HK-2 (cell line): ENCODE data around the gene EPHB2.
"Not testable (repeated sequence)": the region's sequence is repeated elsewhere in the genome, so short reads cannot be mapped to it uniquely, and the experiment has no call there.

Experiments used
- DNase-seq: peaks from one replicate; pipeline ENCODE4 v3.0.0-alpha.2; 2018; ENCODE audit not compliant: unreplicated experiment

The EPHB2 gene

DNA sequence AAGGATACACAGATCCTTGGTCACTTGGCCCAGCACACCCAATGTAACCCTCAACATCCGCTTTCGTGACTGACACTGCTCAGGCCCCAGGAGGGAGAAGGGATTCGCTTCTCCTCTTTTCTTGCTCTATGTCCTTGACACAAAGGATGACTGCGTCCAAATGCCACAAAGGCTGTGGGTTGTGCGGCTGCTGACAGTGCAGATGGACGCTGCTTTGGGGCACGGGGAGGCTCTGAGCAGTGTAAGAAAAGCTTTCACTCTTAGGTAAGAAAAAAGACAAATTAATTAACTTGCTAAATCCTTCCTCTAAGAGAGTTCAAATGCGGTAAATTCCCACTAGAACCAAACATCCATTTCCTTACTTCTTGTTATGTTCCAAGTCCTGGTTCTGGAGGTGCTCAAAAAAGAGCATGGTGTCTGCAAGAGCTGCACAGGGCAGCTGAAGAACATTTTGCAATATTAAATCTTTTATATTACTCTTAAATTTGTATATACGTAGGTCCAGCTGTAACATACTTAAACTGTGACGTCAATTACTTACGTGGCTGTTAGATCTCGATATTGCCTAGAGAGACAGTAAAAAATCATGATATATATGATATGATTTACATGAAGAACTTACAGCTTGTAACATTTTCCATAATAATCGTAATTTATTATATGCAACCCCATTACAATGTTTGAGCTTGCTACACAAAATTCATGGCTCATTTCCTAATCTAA is 19.4 kb upstream of the EPHB2 start:
- DNase-seq: no peak

DNA sequence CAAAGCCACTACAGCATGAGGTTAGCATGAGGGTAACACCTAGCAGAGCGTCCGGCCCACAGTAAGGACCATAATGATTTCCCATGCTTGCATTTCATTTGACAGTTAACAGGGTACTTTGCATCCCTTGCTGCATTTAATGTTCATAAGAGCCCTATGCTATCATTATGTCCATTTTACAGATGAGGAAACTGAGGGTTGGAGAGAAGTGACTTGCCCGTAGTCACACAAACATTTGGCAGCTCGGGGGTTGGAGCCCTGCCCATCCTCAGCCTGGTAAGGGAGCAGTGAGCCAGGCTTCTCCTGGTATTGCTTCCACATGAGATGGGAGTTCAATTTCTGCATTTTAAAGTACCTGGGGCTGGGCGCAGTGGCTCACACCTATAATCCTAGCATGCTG is 16.5 kb upstream of the EPHB2 start:
- DNase-seq: no peak

DNA sequence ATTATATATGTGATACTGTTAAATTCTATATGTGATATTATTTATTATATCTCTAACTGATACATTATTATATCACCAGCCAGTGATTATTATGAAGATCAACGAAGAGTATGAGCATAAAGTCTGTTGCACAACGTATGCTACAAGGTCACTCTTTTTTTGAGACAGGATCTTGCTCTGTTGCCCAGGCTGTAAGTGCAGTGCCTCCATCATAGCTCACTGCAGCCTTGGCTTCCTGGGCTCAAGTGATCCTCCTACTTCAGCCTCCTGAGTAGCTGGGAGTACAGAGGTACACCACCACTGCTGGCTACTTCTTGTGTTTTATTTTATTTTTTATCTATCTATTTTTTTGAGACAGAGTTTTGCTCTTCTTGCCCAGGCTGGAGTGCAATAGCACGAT is 14.0 kb upstream of the EPHB2 start:
- DNase-seq: no peak

DNA sequence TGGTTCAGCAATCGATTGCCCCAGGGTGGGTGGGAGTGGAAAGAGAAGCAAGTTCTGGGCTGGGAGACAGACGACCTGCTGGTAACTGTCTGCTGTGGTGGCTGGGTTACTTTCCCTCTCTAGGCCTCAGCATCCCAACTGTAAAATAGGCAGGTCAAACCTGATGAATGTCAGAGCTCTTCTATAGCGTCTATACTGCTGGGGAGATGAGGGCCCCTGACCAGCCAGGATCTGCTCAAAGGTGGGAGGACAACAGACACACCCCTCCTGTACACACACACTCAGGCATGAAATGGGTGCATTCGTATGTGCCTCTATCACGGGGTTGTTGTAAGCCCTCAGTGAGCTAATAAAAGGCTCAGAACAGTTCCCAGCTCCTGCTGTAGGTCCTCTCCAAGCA is 12.7 kb upstream of the EPHB2 start:
- DNase-seq: no peak

DNA sequence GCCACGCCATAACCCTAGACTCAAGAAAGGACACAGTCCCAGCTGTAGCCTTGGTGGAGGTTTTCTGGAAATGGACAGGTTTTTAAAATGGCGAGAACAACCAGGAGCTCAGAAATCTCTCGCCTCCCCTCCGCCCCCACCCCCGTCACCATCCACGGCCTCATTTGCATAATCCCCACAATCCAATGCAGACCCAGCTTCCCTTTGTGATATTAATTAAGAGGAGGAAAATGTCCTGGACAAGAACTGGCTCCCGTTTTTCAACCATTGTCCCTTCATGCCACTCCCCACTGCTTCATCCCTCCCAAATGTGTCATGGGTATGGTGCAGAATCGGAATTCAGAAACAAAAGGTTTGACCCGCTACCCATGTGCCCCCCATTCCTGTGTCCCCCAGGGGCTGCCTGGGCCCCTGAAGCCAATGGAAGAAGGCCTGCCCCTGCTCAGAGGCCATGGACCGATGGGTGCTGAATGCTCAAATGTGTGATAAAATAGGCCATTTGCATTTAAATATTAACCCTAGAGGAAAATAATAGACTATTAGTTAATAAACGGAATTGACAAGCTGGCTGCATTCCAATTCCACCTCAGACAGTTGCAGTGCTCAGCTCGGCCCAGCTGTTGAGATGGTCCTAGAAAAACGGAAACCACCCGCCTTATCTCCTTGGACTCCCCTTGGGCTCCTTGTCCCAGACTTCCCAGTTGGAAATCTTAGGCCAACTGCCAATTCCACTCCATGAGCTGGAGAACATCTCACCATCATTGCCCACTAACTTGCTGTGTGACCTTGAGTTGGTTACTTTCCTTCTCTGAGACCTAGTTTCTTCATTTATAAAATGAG is 10.7 kb upstream of the EPHB2 start:
- no peak for DNase-seq

DNA sequence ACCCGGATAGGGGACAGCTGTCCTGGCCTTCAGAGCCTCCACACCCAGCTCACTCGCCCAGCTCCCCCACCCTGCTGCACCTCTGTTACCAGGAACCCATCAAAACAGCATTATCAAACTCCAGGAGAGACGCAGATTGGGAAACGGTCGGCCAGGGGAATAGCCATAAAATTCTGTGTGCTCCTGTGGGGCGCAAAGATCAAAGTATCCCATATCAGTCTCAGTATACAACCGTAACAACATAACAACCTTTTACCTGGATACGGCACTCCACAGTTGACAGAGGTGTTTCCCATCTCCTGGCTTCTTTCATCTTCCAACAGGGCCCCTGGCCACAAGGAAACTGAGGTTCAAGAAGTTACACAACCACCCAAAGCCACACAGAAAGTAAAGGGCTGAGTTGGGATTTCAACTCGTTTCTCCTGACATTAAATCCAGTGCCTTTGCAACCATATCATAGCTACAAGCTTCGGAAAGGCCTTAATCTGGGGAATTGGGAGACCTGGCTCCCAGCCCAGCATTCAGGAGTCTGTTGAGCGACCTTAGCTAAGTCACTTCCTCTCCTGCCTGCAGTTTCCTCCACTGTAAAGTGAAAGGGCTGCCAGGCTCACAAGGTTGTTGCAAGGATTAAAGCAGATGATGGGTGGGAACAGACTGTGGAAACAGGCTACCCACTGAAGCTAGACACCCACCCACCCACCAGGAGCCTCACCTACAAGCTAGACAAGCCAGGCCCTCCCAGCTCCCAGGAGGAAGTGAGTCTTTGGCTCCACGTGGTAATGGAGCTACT is 8.1 kb upstream of the EPHB2 start:
- no peak for DNase-seq

DNA sequence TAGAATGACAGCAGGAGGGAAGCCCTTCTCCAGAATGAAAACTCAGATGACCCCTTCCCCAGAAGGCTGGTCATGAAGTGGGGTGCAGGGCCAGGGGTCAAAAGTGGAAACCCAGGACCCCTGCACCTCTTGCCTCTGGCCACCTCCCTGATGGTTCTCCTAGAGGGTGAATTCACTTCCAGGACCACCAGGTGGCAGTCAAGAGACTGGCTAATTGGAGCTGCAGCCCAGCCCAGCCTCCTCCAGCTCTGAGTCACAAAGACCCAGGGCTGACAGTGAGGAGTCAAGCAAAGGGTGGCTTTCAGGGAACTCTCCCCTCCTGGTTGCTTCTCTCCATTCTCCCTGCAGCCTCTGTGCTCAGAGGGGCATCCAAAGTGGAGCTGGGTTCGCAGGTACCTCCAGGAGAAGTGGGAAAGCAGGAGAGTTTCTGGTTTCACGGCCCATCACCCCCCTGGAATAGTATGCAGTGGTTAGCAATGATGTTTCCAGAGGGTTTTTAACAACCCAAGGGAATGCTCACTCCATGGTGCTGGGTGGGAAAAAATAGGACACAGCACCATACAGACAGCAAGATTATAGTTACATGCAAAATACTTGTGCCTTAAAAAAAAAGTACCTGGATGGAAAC is 6.1 kb upstream of the EPHB2 start:
- peak; percentile 84 for DNase-seq

DNA sequence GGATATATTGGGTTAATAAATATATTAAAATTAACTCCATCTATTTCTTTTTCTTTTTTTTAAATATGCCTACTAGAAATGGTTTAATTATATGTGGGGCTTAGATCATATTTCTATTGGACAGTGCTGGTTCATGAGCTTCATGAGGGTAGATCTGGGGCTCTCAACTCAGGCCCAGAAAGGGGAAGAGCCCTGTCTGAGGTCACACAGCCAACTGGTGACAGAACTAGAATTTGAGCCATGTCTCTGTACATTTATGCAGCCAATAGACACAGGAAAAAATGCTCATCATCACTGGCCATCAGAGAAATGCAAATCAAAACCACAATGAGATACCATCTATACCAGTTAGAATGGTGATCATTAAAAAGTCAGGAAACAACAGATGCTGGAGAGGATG is 5.1 kb upstream of the EPHB2 start:
- no peak for DNase-seq

DNA sequence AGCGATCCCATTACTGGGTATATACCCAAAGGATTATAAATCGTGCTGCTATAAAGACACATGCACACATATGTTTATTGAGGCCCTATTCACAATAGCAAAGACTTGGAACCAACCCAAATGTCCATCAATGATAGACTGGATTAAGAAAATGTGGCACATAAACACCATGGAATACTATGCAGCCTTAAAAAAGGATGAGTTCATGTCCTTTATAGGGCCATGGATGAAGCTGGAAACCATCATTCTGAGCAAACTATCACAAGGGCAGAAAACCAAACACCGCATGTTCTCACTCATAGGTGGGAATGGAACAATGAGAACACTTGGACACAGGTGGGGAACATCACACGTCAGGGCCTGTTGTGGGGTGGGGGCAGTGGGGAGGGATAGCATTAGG is 4.5 kb upstream of the EPHB2 start:
- not testable (repeated sequence) for DNase-seq

DNA sequence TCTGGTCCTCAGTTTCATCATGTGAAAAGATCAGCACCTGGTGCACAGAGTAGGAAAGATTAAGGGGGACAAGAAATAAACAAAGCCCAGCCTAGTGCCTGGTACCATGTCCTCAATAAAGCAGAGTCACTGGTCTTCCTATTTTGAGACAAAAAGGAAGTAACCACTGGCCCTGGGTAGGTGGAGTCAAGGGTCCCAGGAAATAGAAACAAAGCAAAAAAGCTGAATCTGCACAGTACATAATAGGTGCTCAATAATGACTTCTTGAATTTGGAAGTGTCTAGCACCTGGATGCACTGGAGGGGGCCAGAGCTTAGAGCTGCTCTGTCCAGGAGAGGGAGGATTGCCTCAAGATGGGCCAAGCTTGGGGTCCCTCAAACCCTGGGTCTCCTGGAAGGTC is 1.9 kb upstream of the EPHB2 start:
- no peak for DNase-seq

DNA sequence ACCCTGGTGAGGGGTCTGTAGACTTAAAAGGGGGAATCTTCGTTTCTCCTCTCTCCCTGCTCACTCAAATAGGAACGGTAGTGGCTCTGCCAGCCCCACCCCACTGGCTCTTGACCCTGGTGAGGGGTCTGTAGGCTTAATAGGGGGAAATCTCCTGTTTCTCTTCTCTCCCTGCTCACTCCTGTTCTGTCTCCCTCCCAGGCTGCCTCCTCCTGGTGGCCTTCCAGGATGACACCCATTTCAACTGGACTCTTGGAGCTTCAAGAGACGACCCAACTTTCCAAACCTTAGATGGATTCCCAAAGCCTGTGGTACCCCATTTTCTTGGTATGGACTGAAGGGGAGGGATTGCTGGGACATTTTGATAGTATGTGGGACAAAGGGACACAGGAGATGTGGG is 1.4 kb upstream of the EPHB2 start:
- DNase-seq: no peak

DNA sequence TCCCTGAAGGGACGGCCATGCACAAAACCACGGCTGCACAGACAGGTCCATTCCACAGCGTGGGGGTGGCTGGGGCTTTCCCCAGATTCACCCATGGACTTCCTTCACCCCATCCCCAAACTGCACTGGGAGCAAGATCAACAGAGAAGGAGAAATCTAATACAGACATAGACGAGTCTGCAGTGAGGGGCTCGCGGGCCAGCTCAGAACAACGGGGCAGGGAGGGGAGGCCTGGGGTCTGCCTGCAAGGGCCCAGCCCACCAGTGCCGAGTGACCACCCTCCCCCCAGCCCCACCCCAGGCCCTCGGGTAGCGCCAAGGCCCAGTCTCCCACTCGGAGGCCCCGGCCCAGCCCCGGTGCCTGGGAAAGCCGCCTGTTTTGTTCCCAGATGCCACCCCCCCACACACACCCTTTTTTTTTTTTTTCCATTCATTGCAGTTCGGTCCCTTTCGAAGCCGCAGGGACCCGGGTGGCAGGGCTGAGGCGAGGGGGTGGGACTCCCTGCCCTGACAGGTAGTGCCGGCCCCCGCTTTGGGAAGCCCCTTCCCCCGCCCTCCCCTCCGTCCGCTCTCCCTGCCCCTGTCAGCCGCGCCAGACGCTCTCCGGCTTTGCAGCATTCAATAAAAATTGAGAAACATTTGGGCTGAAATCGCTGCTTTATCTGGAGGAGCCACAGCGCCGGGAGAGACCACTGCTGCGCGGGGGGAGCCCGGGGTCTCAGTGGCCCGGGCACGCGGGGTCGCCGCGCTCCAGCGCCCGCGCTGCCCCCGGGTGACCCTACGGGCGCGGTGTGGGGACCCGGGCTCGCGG is 543 bp upstream of the EPHB2 start:
- DNase-seq: peak; percentile 60

DNA sequence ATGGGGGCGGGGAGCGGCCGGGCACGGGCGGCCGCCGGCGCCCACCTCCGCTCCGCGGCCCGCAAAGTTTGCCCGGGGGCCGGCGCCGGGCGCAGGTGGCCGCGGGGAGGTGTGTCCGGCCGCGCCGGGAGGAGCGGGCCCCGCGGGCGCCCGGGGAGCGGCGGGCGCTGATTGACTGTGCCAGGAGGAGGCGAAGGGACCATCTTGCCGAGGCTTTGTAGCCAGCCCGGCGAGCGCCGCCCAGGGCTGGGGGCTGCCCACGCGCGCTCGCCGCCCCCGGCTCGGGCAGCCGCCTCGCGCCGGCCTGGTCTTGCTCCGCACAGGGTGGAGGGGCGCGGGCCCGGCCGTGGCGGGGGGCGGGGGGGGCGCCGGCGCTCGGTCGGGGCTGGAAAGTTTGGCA is 432 bp downstream of the EPHB2 start:
- DNase-seq: no peak

DNA sequence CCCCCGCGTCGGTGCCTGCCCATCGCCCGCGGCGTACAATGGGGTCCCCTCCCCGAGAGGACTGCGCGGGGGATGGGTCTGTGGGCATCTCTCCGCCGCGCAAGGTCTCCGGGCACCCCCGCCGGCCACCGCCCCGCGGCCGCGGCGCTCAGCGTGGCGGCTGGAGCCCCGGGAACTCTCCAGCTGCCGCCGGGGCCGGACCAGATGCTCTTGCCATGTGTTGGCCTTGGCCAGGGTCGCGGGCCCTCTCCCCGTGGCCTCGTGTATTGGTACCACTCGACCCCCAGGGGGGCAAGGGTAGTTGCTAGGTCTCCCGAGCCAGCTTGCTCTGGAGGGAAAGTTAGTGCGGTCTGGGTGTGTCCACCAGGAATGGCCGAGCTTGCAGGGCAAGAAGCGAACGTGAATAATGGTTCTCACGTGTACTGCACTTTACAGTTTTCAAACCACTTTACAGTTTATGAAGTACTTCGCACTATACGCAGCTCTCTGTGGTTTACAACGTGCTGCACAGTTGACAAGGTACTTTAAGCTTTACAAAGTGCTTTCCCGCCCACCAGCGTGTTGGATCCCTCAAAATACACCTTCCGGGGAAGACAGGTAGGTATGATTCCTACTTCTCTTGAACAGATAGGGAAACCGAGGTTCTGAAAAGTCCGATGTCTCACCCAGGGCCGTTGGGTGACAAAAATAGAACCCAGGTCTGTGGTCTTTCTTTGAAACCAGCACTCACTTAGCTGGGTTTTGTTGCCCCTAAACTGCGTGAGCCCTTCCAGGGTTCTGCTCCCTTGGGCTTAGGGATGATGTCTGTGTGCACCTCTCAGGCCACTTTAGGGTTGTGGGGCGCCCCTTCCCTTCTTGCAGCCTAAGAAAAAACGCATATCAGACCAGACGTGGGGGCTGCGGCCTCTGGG is 1.2 kb downstream of the EPHB2 start:
- peak; percentile 22 for DNase-seq

DNA sequence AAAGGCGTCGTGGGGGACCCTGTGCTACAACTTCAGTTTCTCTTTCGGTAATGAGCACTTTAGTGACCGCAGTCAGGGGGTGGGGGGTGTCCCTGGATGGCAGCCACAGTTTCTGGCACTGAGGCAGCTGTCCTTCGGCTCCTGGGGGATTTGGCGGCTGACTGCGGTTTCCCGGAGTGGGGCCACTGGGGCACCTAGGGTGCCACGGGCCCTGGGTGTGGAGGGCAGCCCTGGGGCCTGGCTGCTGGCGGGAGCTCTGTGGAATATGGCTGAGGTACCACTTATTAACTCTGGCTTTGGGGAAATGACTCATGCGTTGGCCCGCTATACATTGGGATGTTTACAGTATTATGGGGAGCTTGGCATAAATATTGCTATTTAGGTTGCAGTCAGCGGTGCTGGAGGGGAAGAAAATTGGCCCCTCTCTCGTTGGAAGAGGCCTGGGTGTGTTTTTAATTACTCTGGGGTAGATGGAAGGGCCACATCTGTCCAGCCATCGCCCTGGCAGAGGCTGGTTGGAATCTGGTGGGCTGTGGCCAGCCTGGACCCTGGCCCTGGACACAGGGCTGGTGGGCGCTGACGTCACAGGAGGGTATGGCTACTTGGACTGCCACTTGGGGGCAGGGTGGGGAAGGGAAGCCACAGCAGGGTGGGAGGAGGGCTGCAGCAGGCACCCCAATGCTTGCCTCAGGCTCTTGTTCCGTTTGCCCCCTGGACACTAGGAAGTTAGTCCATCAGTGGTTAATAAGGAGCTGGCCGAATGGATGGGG is 2.0 kb downstream of the EPHB2 start:
- DNase-seq: no peak

DNA sequence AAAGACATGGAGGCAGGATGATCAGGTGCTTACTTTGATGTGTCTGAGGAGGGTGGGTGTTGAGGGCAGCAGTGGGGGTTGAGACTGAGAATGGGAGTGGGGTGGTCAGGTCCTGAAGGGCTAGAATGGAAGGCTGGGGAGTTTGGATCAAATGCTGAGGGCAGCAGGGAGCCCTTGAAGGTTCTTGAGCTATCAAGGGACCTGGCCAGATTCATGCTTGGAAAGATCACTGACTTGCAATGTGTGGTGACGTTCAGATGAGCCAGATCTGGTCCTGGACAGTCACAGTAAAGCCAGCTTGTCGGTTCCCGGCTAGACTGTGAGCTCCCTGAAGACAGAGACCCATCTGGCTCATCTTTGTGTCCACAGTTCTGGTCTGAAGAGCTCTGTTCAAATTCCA is 3.8 kb downstream of the EPHB2 start:
- DNase-seq: no peak

DNA sequence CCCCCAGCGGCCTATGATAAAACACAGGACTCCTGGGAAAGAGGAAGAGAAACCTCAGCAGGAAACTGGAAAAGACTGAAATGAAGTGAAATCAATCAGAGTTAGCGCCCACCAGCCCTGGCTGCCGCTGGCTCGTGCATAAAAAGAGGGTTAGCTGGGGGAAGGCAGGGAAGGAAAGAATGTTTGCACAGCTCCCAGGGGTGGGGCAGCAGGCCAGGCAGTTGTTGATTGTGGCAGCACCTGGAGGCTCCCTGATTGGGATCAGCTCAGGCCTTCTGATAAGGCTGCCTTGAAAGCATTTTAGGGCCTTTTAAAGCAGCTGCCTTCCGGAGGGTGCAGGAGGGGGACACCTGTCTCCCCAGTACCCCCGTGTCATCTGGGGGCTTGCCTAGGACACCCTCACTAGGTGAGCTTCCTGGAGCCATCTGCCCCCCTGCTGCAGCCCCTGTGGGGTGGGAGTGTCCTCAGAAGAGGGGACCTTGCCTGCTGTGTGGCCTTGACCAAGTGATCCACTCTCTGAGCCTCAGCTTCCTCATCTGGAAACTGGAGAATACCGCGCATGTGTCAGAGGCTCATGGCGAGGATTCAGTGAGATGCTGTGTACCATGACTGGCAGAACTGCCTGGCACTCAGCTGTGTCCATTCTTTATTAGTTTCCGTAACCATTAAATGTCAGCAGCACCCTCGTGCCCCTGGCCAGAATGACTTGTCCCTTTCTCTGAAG is 6.6 kb downstream of the EPHB2 start:
- no peak for DNase-seq

DNA sequence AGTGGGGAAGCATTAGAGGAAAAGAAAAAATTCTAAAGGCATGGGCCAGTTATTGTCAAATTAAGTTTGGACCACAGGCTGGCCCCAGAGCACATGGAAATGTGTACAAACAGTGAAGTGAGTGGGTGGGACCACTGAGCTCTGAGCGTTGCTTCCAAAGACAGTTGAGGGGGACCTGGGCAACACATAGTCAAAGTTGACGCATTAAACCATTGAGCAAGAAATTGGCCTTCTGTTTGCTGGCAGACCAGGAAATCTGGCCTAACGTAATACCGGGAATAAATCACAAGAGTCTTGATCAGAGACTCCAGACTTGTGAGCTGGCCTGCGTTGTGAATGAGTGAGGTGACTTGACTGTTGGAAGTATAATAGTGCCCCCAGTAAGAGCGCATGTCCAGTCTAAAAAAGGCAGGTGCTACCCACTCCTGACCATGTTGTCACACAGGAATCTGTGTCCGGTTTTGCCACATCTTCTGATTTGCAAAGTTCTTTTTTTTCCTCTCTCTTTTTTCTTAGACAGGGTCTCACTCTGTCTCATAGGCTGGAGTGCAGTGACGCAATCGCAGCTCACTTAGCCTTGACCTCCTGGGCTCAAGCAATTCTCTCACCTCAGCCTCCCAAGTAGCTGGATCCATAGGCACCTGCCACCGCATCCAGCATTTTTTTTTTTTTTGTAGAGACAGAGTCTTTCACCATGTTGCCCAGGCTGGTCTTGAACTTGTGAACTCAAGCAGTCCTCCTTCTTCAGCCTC is 10.7 kb downstream of the EPHB2 start:
- no peak for DNase-seq
